ENCODE measurements around the gene SPTBN1.

SPTBN1 gene

DNA sequence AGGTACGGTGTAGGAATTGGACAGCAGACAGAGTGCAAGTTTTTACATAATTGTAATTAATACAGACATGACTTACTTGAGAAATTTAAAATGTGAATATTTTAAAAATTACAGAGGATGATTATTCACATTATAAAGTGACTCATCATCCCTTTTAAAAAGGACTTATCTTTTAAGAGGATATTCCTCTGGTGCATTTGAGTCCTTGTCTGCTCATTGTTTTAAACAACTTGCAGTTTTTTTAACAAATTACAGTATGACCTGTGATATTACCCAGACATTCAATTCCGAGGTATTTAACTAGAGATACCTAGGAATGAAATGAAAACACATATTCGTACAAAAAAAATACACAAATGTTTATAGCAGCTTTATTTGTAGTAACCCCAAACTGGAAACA, 38.0 kb downstream of the SPTBN1 start:
- TF ChIP-seq SUZ12 (IDR thresholded peaks at IDR 0.05; ENCODE audit: extremely low read depth, insufficient read depth, insufficient read length) = no peak
- TF ChIP-seq ZNF274 (IDR thresholded peaks at IDR 0.05; ENCODE audit: low read depth, low read length) = no peak
- no peak for TF ChIP-seq YY1 (IDR thresholded peaks at IDR 0.05; ENCODE audit: insufficient read depth, insufficient read length)
- no peak overlapping the region for H3K4me3 ChIP-seq (ENCODE audit: insufficient read length, low read depth)
- no peak for DNase-seq (ENCODE audit: low read depth, low spot score)
- H3K27me3 ChIP-seq (ENCODE audit: insufficient read depth, insufficient read length) = no peaks in the 10 kb centered on the region
- H3K36me3 ChIP-seq (ENCODE audit: insufficient read depth, insufficient read length, low read length) = no peaks in the 10 kb centered on the region
- no peaks in the 10 kb centered on the region for H3K9me3 ChIP-seq (ENCODE audit: insufficient read depth, low read length)
- H3K9ac ChIP-seq (ENCODE audit: insufficient read length, low read depth) = no peak overlapping the region
- H3K4me1 ChIP-seq (ENCODE audit: insufficient read depth, insufficient read length) = no peaks in the 10 kb centered on the region

DNA sequence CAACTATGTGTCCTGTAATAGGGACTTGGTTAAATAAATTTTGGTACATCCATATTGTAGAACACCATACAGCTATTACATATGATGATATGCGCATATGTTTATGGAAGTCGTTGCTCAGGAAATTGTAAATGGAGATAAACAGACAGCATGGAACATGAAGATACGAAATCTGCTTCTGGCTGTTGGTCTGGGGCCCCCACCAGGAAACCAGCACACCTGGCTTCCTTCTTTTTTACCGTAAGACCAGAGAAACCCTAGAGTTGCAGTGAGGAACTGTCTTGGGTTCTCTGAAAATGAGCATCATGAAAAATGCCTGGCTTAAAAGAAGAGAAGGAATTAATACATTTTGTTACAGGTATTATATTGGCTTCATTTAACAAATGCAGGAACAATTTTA, 40.8 kb downstream of the SPTBN1 start:
- DNase-seq (ENCODE audit: low read depth, low spot score) = no peak
- H3K9me3 ChIP-seq (ENCODE audit: insufficient read depth, low read length) = no peaks in the 10 kb centered on the region
- H3K4me1 ChIP-seq (ENCODE audit: insufficient read depth, insufficient read length) = no peaks in the 10 kb centered on the region
- H3K36me3 ChIP-seq (ENCODE audit: insufficient read depth, insufficient read length, low read length) = no peaks in the 10 kb centered on the region
- TF ChIP-seq SUZ12 (IDR thresholded peaks at IDR 0.05; ENCODE audit: extremely low read depth, insufficient read depth, insufficient read length) (no peak), ZNF274 (IDR thresholded peaks at IDR 0.05; ENCODE audit: low read depth, low read length) (no peak), YY1 (IDR thresholded peaks at IDR 0.05; ENCODE audit: insufficient read depth, insufficient read length) (no peak)
- H3K27me3 ChIP-seq (ENCODE audit: insufficient read depth, insufficient read length) = no peaks in the 10 kb centered on the region
- no peak overlapping the region for H3K9ac ChIP-seq (ENCODE audit: insufficient read length, low read depth)
- no peak overlapping the region for H3K4me3 ChIP-seq (ENCODE audit: insufficient read length, low read depth)

DNA sequence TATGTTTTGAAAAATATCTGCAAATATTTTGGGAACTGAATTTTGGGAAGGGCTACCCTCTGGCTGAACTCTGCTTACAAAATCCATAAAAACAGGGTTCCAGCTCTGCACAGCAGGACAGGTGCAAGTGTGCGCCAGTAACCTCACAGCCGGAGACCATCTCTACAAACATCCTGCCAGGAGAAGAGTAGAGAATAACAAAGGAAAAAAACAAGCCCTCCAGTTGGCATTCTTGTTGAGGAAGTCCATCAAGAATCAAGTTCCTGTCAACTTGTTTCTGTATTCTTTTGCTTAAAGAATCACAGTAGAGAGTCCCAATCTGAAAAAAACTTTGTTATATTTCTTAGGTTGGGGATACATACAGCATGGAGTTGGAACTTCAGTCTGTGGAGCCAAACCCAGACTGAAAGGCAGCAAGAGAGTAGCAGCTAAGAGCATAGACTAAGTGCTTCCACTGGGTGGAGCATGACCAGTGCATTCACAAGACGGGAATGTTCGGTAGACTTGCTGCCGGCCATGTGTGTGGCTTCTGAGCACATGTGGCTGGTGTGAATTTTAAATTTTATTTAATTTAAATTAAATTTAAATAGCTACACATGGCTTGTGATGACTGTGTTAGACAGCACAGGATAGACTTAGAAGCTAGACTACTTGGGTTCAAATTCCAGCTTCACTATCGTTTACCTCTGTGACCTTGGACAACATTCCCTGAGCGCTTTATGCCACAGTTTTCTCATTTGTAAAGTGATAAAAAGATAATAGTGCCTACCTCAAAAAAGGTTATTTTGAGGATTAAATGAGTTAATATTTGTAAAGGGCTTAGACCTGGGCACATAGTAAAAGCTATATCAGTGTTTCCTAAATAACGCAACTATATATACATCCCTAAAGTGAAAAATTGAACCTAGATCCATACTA, 41.9 kb downstream of the SPTBN1 start:
- Histone ChIP-seq H3K36me3 (ENCODE audit: insufficient read depth, insufficient read length, low read length) (no peaks in the 10 kb centered on the region), H3K4me1 (ENCODE audit: insufficient read depth, insufficient read length) (no peaks in the 10 kb centered on the region), H3K27me3 (ENCODE audit: insufficient read depth, insufficient read length) (no peaks in the 10 kb centered on the region), H3K9me3 (ENCODE audit: insufficient read depth, low read length) (no peaks in the 10 kb centered on the region), H3K9ac (ENCODE audit: insufficient read length, low read depth) (no peak overlapping the region), H3K4me3 (ENCODE audit: insufficient read length, low read depth) (no peak overlapping the region)
- TF ChIP-seq SUZ12 (IDR thresholded peaks at IDR 0.05; ENCODE audit: extremely low read depth, insufficient read depth, insufficient read length) = no peak
- no peak for TF ChIP-seq YY1 (IDR thresholded peaks at IDR 0.05; ENCODE audit: insufficient read depth, insufficient read length)
- TF ChIP-seq ZNF274 (IDR thresholded peaks at IDR 0.05; ENCODE audit: low read depth, low read length) = no peak
- DNase-seq (ENCODE audit: low read depth, low spot score) = peak; percentile 32

DNA sequence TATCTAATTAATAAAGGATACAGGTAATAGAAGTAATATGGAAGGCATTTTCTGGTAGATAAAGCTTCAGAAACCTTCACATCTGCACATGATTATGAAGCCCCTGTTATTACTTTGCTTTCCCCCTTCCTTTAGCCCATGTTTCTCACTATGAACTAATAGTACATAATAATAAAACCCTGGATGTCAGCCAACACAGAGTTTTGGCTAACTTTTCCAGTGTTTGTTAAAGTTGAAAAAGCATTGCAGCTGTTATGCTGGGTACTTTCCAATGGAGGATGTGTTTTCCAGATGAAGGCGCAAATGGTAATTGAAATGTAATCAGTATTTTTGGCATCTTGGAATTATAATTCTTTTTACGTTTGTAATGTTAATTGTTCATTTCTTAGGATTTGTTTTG, 43.5 kb downstream of the SPTBN1 start:
- TF ChIP-seq ZNF274 (IDR thresholded peaks at IDR 0.05; ENCODE audit: low read depth, low read length) (no peak), YY1 (IDR thresholded peaks at IDR 0.05; ENCODE audit: insufficient read depth, insufficient read length) (no peak), SUZ12 (IDR thresholded peaks at IDR 0.05; ENCODE audit: extremely low read depth, insufficient read depth, insufficient read length) (no peak)
- H3K4me1 ChIP-seq (ENCODE audit: insufficient read depth, insufficient read length) = no peaks in the 10 kb centered on the region
- no peak overlapping the region for H3K4me3 ChIP-seq (ENCODE audit: insufficient read length, low read depth)
- no peaks in the 10 kb centered on the region for H3K27me3 ChIP-seq (ENCODE audit: insufficient read depth, insufficient read length)
- no peak overlapping the region for H3K9ac ChIP-seq (ENCODE audit: insufficient read length, low read depth)
- no peaks in the 10 kb centered on the region for H3K9me3 ChIP-seq (ENCODE audit: insufficient read depth, low read length)
- DNase-seq (ENCODE audit: low read depth, low spot score) = no peak
- no peaks in the 10 kb centered on the region for H3K36me3 ChIP-seq (ENCODE audit: insufficient read depth, insufficient read length, low read length)

DNA sequence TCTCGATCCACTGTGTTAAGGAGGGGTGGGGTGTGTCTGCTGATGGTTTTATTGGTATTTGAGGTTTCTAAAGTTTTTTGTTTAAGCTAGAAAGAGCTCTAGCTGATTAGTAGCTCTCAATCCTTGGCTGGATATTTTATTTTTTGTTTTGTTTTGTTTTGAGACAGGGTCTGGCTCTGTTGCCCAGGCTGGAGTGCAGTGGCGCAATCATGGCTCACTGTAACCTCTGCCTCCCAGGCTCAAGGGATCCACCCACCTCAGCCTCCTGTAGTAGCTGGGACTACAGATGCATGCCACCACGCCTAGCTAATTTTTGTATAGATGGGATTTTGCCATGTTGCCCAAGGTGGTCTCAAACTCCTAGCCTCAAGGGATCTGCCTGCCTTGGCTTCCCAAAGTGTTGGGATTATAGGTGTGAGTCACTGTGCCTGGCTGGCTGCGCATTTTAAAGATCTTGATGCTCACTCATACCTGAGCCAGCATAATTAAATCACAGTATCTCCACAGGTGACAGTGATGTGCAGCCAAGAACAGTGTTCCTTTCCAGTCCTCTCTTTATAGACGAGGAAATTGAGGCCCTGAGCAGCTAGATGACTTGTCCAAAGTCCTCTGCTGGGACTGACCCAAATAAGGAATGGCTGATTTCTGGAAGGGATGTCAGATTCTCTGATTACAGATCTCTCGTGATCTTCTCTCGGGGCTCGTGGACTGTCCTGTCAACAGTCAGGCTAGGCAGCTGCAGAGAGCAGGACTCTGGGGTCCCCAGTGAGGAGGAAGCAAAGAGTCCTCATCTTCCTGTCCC, 44.5 kb downstream of the SPTBN1 start:
- no peaks in the 10 kb centered on the region for H3K4me1 ChIP-seq (ENCODE audit: insufficient read depth, insufficient read length)
- no peaks in the 10 kb centered on the region for H3K36me3 ChIP-seq (ENCODE audit: insufficient read depth, insufficient read length, low read length)
- no peak overlapping the region for H3K9ac ChIP-seq (ENCODE audit: insufficient read length, low read depth)
- no peaks in the 10 kb centered on the region for H3K27me3 ChIP-seq (ENCODE audit: insufficient read depth, insufficient read length)
- TF ChIP-seq YY1 (IDR thresholded peaks at IDR 0.05; ENCODE audit: insufficient read depth, insufficient read length) (no peak), ZNF274 (IDR thresholded peaks at IDR 0.05; ENCODE audit: low read depth, low read length) (no peak), SUZ12 (IDR thresholded peaks at IDR 0.05; ENCODE audit: extremely low read depth, insufficient read depth, insufficient read length) (no peak)
- DNase-seq (ENCODE audit: low read depth, low spot score) = no peak
- no peaks in the 10 kb centered on the region for H3K9me3 ChIP-seq (ENCODE audit: insufficient read depth, low read length)
- H3K4me3 ChIP-seq (ENCODE audit: insufficient read length, low read depth) = no peak overlapping the region

DNA sequence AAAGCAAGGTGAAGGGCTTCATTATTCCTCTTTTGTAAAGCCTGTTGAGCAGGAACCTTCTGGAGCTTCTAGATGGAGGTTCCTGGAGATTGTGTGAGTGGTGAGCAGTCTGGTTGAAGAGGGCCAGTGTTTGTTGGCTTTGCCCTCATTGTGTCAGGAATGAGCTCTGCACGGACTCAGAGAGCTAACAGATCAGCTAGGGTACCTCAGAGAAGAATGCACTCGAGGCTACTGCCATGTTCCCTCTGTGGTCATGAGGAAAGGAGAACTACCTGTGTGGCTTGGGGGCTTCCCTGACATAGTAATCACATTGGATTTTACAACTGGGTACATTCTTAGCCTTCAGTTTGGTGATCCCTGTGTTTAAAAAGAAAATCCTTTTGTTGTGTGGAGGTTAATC, 46.6 kb downstream of the SPTBN1 start:
- Histone ChIP-seq H3K27me3 (ENCODE audit: insufficient read depth, insufficient read length) (no peaks in the 10 kb centered on the region), H3K4me3 (ENCODE audit: insufficient read length, low read depth) (no peak overlapping the region), H3K9me3 (ENCODE audit: insufficient read depth, low read length) (no peaks in the 10 kb centered on the region), H3K9ac (ENCODE audit: insufficient read length, low read depth) (no peak overlapping the region), H3K36me3 (ENCODE audit: insufficient read depth, insufficient read length, low read length) (no peaks in the 10 kb centered on the region), H3K4me1 (ENCODE audit: insufficient read depth, insufficient read length) (no peaks in the 10 kb centered on the region)
- TF ChIP-seq YY1 (IDR thresholded peaks at IDR 0.05; ENCODE audit: insufficient read depth, insufficient read length) (no peak), SUZ12 (IDR thresholded peaks at IDR 0.05; ENCODE audit: extremely low read depth, insufficient read depth, insufficient read length) (no peak), ZNF274 (IDR thresholded peaks at IDR 0.05; ENCODE audit: low read depth, low read length) (no peak)
- no peak for DNase-seq (ENCODE audit: low read depth, low spot score)

DNA sequence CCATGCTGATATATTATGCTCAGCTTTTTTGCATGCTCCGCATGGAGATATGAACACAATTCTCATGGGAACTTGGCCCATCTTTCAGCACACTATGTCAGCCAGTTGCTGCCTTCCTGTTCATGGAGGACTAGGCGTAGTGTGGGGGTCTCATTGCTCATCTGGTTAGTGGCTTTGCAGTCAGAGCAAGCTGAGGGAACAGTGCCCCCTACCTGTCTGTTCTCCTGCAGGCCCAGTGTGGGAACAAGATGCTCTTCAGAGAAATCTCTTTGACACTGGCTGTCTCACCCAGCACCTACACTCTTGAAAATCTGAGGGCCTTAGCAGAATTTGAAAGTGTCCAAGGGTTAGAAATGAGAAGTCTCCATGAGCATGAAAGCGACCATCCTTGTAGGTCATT, 47.1 kb downstream of the SPTBN1 start:
- Histone ChIP-seq H3K36me3 (ENCODE audit: insufficient read depth, insufficient read length, low read length) (no peaks in the 10 kb centered on the region), H3K4me3 (ENCODE audit: insufficient read length, low read depth) (no peak overlapping the region), H3K4me1 (ENCODE audit: insufficient read depth, insufficient read length) (no peaks in the 10 kb centered on the region), H3K27me3 (ENCODE audit: insufficient read depth, insufficient read length) (no peaks in the 10 kb centered on the region), H3K9ac (ENCODE audit: insufficient read length, low read depth) (no peak overlapping the region), H3K9me3 (ENCODE audit: insufficient read depth, low read length) (no peaks in the 10 kb centered on the region)
- peak; percentile 64 for DNase-seq (ENCODE audit: low read depth, low spot score)
- no peak for TF ChIP-seq ZNF274 (IDR thresholded peaks at IDR 0.05; ENCODE audit: low read depth, low read length)
- no peak for TF ChIP-seq SUZ12 (IDR thresholded peaks at IDR 0.05; ENCODE audit: extremely low read depth, insufficient read depth, insufficient read length)
- TF ChIP-seq YY1 (IDR thresholded peaks at IDR 0.05; ENCODE audit: insufficient read depth, insufficient read length) = no peak
